Measurements from ENCODE around the gene LILRB3. TPM values are rescaled to one million over a fixed set of nuclear protein-coding genes. Genes with fewer than 3 reads are reported as not detected.
"Not testable (repeated sequence)": the region's sequence is repeated elsewhere in the genome, so short reads cannot be mapped to it uniquely, and the experiment has no call there.

LILRB3 gene
- total RNA-seq, 3 donors from 2014 or later = not detected

DNA sequence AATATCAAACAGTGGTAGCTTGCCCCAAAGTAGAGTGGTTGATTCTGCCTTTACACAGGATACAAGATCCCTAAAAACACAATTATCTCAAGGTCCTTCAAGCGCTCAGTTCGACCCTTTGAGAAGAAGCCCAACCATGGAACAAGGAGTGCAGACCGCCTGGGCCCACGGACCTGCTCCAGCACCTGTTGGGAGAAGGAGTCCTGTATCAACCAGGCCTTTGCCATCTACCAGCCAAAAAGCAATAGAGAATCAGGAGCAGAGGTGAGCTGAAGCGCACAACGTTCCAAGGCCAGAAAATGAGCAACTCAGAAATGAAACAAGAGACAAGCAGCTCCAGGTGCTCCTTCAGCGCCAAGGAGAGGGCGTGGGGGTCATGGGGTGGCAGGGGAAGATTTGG is 6.3 kb upstream of the LILRB3 start:
- Mint-ChIP-seq H3K4me1 (ENCODE audit: low read depth) (peaks cover 6% of the 10 kb centered on the region), H3K9me3 (no peaks in the 10 kb centered on the region)
- ATAC-seq = no peak

DNA sequence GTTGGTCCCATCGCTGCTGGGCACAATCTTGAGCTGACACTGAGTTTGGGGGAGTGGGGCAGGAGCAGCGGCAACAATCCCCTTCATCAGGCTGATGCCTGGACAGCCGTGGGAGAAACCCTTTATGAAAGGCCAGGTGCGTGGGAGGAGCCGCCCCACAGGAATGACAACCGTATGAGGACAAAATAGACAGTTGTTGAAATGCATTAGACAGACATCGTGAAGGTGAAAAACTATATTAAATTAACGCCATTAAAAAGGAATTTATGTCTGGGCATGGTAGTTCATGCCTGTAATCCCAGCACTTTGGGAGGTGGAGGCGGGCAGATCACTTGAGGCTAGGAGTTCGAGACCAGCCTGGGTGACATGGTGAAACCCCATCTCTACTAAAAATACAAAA is 1.8 kb upstream of the LILRB3 start:
- DNase-seq; ATAC-seq; H3K4me3 Mint-ChIP-seq; H3K36me3 Mint-ChIP-seq (ENCODE audit: insufficient read depth); H3K4me1 Mint-ChIP-seq (ENCODE audit: low read depth); H3K9me3 Mint-ChIP-seq: not testable (repeated sequence)
- H3K27me3 Mint-ChIP-seq (ENCODE audit: low read depth) = peaks cover 15% of the 10 kb centered on the region

More for the DNA sequence above, 6.3 kb upstream of the LILRB3 start:
- Mint-ChIP-seq H3K36me3 (ENCODE audit: insufficient read depth) (no peaks in the 10 kb centered on the region), H3K27me3 (ENCODE audit: low read depth) (peaks cover 11% of the 10 kb centered on the region), H3K4me3 (no peak overlapping the region)
- no peak for DNase-seq

DNA sequence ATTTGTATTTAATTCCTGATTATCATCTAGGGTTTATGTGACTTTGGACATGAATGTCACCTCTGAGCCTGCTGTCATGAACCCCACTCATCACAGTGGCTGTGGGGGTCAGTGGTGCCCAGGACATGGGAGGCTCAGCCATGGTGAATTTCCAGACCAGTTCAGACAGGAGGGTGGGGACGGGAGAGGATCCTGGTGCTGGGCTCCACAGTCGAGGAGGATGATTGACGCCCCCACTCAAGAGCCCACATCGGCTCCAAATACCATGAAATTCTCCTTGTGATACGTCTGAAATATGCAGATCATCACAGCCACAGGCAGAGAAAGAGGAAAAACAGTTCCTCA is 1.1 kb upstream of the LILRB3 start:
- H3K27me3 Mint-ChIP-seq (ENCODE audit: low read depth) = peaks cover 12% of the 10 kb centered on the region
- not testable (repeated sequence) for H3K4me3 Mint-ChIP-seq; H3K36me3 Mint-ChIP-seq (ENCODE audit: insufficient read depth); H3K9me3 Mint-ChIP-seq; ATAC-seq; DNase-seq; H3K4me1 Mint-ChIP-seq (ENCODE audit: low read depth)

DNA sequence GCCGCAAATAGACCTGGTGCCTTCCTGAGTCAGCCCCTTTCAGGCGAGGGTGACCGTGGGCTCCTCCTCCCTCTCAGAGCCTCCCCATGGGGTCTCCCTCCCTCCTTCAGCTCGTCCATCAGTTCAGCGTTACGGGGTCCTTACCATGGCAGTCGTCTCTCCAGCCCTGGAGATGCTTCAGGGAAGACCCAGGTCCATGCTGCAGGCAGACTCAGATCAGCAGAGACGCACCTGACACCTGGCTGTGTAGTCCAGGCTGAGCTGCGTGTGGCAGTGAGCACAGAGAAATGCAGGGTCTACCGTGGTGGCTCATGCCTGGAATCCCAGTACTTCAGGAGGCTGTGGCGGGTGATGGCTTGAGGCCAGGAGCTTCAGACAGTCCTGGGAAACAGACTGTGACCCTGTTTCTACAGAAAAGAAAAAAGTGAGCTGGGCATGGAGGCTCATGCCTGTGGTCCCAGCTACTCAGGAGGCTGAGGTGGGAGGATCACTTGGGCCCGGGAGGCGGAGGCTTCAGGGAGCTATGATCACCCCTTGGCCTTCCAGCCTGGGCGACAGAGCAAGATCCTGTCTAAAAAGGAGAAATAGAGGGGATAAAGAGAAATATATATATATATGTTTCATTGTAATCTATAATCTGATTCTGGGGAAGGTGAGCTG is 600 bp upstream of the LILRB3 start:
- ATAC-seq = peak in 1 of 2 donors; percentile 17

DNA sequence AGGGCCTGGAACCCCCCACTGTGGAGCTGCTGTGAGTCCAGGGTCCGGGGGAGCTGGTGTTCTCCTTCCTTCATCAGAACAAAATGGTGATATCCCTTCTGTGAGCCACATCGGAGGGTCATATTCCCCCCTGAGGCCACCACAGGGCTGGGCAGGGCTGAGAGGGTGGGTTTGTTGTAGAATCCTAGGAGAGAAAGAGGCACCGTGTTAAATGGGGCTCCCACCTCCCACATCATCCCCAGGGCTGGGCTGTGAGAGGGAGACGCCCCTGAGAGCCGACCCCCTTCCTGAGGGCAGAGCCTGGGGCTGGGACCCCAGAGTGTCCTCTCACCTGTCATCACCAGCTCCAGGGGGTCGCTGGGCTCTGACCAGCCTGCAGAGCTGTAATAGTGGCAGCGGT is 860 bp downstream of the LILRB3 start:
- not testable (repeated sequence) for H3K4me1 Mint-ChIP-seq (ENCODE audit: low read depth); DNase-seq; H3K9me3 Mint-ChIP-seq; H3K4me3 Mint-ChIP-seq; H3K36me3 Mint-ChIP-seq (ENCODE audit: insufficient read depth)
- peaks cover 12% of the 10 kb centered on the region for H3K27me3 Mint-ChIP-seq (ENCODE audit: low read depth)
- peak in 1 of 2 donors; percentile 14 for ATAC-seq

More for the DNA sequence above, 600 bp upstream of the LILRB3 start:
- not testable (repeated sequence) for H3K4me1 Mint-ChIP-seq (ENCODE audit: low read depth); H3K4me3 Mint-ChIP-seq; H3K9me3 Mint-ChIP-seq; DNase-seq; H3K36me3 Mint-ChIP-seq (ENCODE audit: insufficient read depth)
- peaks cover 12% of the 10 kb centered on the region for H3K27me3 Mint-ChIP-seq (ENCODE audit: low read depth)

DNA sequence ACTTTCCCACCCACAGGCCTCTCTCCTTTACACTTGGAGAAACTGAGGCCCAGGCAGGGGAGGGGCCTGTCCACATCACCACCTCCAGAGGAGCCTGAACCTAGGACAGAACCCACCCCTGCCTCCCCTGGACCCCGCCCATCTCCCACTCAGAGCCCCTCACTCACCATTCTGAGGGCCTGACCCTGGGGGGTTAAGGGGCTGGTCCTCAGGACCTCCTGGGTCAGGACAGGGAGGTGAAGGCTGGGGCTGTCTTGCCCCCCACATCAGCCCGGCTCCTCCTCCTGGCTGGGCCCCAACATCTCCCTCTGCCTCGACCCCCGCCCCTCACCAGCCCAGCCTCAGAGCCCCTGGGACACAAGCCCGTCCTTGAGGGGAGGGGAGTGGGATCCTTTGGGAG is 3.1 kb downstream of the LILRB3 start:
- H3K4me1 Mint-ChIP-seq (ENCODE audit: low read depth); DNase-seq; H3K9me3 Mint-ChIP-seq; H3K4me3 Mint-ChIP-seq; ATAC-seq; H3K36me3 Mint-ChIP-seq (ENCODE audit: insufficient read depth): not testable (repeated sequence)
- H3K27me3 Mint-ChIP-seq (ENCODE audit: low read depth) = peaks cover 12% of the 10 kb centered on the region

DNA sequence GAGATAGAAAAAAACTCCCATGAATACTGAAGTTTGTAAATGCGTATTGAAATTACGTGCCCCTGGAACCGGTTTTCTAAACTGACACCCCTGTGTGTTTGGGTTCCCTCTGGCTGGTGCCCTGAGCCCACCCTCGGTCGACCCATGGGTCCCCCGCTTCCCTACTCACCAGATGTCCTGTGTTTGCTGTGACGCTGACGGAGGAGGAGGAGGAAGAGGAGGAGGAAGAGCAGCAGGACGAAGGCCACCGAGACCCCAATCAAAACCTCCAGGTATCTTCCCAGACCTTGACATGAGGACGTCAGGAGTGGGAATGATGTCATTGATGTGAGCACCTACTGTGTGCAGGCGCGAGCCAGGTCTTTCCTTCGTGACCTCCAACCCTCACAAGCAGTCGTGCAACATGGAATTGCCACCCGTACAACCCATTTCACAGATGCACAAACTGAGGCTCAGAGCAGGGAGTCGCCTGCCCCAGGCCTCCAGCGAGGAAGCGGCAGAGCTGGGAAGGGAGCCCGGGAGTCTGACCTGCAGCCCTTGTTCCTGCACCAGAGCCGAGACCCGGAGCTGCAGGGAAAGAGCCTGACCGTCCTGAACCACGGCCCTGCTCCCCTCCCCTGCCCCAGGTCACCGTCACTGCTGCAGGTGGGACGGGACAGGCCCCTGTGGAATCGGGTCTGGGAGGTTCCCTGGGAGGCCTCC is 3.7 kb downstream of the LILRB3 start:
- H3K9me3 Mint-ChIP-seq = no peaks in the 10 kb centered on the region

DNA sequence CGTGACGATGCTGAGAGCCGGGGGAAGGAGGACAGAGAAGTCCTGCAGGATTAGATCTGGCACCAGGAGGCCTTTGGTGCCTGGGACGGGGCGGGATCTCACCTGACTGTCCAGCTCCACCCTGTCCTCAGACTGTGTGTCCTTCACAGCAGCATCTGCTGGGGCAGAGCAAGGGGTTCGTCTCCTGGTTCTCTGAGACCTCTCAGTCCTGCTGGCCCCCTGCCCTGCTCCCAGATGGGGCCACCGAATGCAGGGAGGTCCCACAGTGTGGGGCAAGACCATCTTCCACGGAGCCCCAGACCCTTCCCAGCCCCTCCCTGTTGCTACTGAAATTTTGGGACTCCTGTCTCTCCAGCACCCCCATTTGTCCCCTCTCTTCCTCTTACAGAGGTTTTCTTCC is 4.5 kb downstream of the LILRB3 start:
- H3K27me3 Mint-ChIP-seq (ENCODE audit: low read depth) = peaks cover 5% of the 10 kb centered on the region
- H3K9me3 Mint-ChIP-seq = no peaks in the 10 kb centered on the region
- no peaks in the 10 kb centered on the region for H3K4me1 Mint-ChIP-seq (ENCODE audit: low read depth)
- no peaks in the 10 kb centered on the region for H3K36me3 Mint-ChIP-seq (ENCODE audit: insufficient read depth)
- DNase-seq (no peak), ATAC-seq (no peak)
- H3K4me3 Mint-ChIP-seq = no peak overlapping the region

More for the DNA sequence above, 3.7 kb downstream of the LILRB3 start:
- peaks cover 12% of the 10 kb centered on the region for H3K27me3 Mint-ChIP-seq (ENCODE audit: low read depth)
- DNase-seq (no peak), ATAC-seq (no peak)
- no peaks in the 10 kb centered on the region for H3K36me3 Mint-ChIP-seq (ENCODE audit: insufficient read depth)
- no peaks in the 10 kb centered on the region for H3K4me1 Mint-ChIP-seq (ENCODE audit: low read depth)
- no peak overlapping the region for H3K4me3 Mint-ChIP-seq

DNA sequence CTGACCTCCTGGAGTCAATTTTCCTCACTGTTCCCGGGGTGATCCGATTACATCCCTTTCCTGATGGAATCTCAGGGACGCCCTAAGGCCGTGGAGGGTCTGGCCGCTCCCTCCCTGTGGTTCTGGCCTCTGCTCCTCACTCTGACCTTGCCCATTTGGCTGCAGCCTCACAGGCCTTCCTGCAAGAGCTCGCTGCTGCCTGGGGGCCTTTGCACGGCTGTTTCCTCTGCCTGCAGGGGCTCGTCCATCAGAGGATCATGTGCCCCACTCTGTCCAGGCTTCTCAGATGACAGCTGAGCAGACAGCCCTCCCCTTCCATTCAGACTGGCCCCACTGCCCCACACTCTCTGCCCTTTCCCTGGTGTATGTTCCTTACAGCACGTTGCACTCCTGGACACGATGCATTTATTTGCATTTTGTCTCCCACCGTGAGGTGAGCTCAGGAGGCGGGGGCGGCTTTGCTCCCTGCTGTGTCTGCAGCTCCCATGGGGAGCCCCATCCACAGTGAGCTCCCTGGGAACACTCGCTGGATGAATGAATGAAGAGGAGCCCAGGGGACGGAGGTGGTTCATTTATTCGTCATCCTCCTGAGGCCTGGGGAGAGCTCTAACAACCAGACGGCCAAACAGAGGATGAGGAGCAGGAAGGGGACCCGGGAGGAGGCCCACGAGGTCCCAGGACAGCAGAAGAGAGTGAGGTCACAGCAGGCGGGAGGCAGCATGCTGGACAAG is 5.1 kb downstream of the LILRB3 start:
- not testable (repeated sequence) for H3K9me3 Mint-ChIP-seq; H3K36me3 Mint-ChIP-seq (ENCODE audit: insufficient read depth); H3K4me1 Mint-ChIP-seq (ENCODE audit: low read depth); DNase-seq; H3K4me3 Mint-ChIP-seq; H3K27me3 Mint-ChIP-seq (ENCODE audit: low read depth); ATAC-seq

DNA sequence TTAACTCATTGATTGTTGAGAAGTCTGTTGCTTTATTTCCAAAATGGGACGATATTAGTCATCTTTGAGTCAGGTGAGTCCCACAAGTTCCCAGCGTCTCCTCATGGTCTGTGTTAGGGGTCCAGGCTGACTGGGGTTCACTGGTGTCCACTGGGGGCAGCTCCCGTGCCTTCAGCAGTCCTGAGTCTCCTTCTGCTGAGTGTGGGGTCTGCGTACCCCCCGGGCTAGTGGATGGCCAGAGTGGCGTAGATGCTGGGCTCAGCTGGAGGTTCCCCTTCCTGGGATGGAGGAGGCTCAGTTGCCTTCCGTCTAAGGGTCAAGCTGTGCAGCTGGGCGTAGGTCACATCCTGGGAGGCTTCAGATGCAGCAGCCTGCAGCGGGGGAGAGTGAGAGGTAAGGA is 5.9 kb downstream of the LILRB3 start:
- DNase-seq = no peak
- no peak for ATAC-seq
- Mint-ChIP-seq H3K4me1 (ENCODE audit: low read depth) (no peaks in the 10 kb centered on the region), H3K4me3 (no peak overlapping the region), H3K36me3 (ENCODE audit: insufficient read depth) (no peaks in the 10 kb centered on the region), H3K27me3 (ENCODE audit: low read depth) (peaks cover 3% of the 10 kb centered on the region), H3K9me3 (no peaks in the 10 kb centered on the region)

DNA sequence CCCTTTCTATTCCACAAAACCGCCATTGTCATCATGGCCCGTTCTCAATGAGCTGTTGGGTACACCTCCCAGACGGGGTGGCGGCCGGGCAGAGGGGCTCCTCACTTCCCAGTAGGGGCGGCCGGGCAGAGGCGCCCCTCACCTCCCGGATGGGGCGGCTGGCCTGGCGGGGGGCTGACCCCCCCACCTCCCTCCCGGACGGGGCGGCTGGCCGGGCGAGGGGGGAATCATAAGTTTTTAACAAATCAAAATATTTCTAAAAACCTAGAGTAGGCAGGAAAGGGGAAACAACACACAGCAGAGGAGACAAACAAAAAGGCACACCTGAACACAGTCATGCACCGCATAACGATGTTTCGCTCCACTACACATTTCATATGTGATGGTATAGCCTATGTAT is 8.1 kb downstream of the LILRB3 start:
- not testable (repeated sequence) for H3K36me3 Mint-ChIP-seq (ENCODE audit: insufficient read depth); H3K9me3 Mint-ChIP-seq; H3K4me3 Mint-ChIP-seq; ATAC-seq; H3K27me3 Mint-ChIP-seq (ENCODE audit: low read depth); DNase-seq
- peaks cover 16% of the 10 kb centered on the region for H3K4me1 Mint-ChIP-seq (ENCODE audit: low read depth)

DNA sequence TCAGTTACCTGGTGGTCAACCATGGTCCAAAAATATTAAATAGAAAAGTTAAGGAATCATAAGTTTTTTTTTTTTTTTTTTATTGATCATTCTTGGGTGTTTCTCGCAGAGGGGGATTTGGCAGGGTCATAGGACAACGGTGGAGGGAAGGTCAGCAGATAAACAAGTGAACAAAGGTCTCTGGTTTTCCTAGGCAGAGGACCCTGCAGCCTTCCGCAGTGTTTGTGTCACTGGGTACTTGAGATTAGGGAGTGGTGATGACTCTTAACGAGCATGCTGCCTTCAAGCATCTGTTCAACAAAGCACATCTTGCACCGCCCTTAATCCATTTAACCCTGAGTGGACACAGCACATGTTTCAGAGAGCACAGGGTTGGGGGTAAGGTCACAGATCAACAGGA is 8.6 kb downstream of the LILRB3 start:
- not testable (repeated sequence) for H3K36me3 Mint-ChIP-seq (ENCODE audit: insufficient read depth); ATAC-seq; H3K9me3 Mint-ChIP-seq; H3K4me3 Mint-ChIP-seq; DNase-seq; H3K27me3 Mint-ChIP-seq (ENCODE audit: low read depth)
- H3K4me1 Mint-ChIP-seq (ENCODE audit: low read depth) = peaks cover 22% of the 10 kb centered on the region

DNA sequence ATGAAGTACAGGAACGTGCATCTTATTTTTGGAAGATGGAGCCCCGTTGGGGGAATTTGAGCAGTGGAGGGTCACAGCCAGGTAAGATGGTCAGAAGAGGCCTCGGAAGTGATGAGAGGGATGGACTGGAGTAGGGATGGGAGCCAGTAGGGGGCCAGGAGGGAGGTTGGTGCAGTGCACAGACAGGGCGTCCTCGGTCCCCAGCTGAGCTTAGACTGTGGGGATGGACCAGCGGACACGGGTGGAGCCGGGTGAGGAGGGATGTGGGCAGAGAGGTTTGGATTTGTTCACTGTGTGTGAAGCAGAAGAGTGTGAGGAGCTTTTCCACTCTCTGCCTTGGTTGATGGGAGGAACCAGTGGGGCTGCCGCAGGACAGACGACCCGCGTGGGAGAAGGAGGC is 11.6 kb downstream of the LILRB3 start:
- H3K4me3 Mint-ChIP-seq = no peak overlapping the region
- H3K27me3 Mint-ChIP-seq (ENCODE audit: low read depth) = no peaks in the 10 kb centered on the region
- peaks cover 51% of the 10 kb centered on the region for H3K4me1 Mint-ChIP-seq (ENCODE audit: low read depth)
- DNase-seq (no peak), ATAC-seq (no peak)
- no peaks in the 10 kb centered on the region for H3K9me3 Mint-ChIP-seq
- H3K36me3 Mint-ChIP-seq (ENCODE audit: insufficient read depth) = peaks cover 24% of the 10 kb centered on the region

DNA sequence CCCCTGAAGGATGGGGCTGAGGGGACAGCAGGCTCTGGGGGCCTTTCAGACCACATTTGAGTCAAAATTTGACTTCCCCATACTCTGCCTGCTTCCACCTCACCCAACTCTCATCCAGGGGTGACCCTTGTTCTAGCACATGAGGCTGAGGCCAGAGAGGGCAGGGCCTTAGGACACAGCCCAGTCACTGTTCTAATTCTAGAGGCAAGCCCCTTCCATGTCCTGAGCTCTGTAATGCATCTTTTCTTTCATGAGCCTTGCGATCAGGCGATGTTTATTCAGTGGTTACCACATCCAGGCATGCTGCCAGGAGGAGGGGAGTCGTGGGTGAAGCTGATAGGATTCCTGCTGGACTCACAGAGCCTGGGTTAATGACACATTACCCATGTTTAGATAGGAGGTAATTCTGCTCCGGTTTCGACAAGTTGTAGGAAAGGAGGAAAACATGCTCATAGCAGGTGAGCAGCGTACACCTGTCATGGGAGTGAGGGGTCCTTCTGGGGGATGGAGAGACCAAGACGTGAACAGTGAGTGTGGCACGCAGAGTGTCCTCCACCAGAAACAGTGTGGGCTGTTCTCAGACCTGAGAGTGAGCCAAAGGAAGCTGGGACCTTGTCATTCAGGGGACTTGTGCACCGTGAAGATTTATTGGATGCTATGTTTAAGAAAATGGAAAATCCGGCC is 12.9 kb downstream of the LILRB3 start:
- H3K9me3 Mint-ChIP-seq = no peaks in the 10 kb centered on the region
- H3K27me3 Mint-ChIP-seq (ENCODE audit: low read depth) = no peaks in the 10 kb centered on the region
- ATAC-seq (peak in 1 of 2 donors; percentile 1), DNase-seq (no peak)
- peak overlapping the region; percentile 1 for H3K4me3 Mint-ChIP-seq
- H3K4me1 Mint-ChIP-seq (ENCODE audit: low read depth) = peaks cover 64% of the 10 kb centered on the region
- H3K36me3 Mint-ChIP-seq (ENCODE audit: insufficient read depth) = peaks cover 34% of the 10 kb centered on the region
